DMS153 (cell line): ENCODE results near the gene ASAP2.

Experiments used
- DNase-seq: peaks from one replicate; lab custom pipeline; 2025; lab: John Stamatoyannopoulos, UW

ASAP2 gene

DNA sequence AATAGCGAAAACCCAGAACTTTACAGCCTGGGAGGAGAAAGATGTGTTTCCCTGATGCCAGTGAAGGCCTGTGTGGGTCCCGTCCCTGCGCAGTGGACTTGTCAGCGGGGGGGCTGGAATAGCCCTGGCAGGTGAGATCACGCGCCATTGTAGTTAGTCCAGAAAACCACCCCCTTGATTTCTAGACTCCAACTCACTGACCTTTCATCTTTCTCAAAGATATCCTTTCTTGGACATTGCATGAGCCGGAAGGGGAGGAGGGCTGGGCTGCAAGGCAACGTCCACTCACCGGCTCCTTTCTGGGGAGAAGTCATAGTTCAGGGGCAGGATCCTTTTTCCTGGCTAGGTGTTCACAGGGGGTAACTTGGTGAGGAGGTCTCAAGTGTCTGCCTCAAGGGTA, 22.3 kb upstream of the ASAP2 start:
- DNase-seq: no peak

DNA sequence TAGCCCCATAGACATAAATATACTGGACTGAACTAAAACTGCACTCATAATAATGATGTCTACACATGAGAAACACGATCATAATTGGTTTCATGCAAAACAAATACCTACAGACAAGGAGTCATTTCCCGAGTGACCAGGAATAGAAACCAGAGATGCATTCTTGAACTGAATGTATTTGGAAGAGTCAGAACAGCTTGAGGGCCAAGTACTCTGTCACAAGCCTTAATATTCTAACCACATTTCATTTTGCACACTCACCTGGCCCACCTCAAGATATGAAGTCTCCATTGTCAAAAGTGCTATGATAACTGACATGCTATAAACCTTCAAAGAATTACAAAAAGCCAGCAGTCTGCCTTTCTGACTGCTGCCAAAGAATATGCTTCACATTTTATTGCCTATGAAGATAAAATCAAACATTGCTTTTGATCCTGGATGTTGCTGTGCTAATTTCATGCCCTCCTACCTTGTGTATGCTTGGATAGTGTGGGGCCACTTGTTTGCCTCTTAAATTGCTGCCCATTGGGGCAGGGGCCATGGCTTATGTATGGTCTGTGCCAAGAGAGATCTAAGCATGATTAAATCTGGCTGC, 18.9 kb upstream of the ASAP2 start:
- DNase-seq: no peak

DNA sequence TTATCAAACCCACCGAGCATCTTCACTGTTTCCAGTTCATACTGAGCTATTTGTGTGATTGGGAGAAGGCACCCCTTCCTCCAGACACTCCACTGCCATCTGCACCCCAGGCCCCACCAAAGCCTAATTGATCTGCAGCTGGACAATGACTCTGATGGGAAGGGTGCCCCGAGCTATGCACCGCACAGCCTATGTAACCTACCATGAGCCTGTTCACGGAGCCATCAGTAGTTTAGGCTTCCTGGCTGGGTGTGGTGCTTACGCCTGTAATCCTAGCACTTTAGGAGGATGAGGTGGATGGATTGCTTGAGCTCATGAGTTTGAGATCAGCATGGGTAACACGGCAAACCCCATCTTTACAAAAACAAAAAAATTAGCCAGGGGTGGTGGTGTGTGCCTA, 17.8 kb upstream of the ASAP2 start:
- DNase-seq: no peak

DNA sequence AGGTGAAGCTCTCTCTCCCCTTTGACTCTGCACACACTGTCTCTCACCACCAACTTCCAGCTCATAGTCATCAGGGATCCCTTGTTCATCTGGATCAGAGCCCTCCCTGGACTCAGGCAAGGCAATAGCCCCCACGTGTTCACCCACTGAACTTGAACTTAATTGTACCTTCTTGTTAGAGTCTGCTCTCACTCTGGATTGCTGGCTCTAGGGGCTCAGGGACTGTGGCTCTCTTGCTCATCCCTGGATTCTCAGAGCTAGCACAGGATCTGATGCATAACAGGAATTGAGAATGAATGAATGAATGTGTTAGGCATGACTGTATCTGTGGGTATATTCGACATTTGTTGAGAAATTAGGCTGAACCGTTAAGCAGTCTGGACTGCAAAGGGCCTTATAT, 16.7 kb upstream of the ASAP2 start:
- no peak for DNase-seq

DNA sequence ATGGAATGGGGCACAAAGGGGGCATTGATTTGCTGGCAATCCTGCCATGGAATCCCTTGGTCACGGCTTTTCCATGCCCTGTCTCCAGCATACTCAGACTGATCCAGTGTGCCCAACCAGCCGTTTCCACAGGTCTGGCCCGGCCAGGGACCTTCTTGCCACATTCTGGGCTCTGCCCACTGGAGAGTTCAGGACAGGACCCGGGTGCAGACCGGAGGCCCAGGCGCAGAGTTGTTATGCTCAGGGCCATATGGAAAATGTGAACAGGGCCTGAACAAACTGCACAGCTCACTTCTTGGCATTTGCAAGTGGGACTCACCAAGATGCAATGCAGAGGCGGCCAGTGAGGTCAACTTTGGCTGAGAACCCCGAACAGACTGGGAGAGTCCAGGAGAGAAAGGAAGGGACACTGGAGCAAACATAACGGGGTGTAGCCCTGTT, 15.6 kb upstream of the ASAP2 start:
- peak; percentile 73 for DNase-seq

DNA sequence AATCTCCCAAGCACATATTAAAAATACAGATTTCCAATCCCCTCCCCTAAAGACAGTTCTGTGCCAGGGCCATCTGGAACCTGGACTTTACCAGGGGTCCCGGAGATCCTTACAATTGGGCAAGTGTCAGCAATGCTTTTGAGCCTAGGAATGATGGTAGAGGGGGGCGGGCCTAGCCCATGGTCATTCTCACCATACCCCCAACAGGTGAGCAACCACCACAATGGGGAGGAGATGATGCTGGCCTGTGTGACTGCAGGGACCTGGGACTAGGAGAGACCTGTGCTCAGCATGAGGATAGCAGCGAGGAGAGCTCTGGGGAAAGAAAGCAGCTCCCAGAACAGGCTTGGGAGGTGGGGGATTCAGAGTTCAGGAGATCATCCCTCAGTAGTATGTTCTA, 13.9 kb upstream of the ASAP2 start:
- DNase-seq: no peak

DNA sequence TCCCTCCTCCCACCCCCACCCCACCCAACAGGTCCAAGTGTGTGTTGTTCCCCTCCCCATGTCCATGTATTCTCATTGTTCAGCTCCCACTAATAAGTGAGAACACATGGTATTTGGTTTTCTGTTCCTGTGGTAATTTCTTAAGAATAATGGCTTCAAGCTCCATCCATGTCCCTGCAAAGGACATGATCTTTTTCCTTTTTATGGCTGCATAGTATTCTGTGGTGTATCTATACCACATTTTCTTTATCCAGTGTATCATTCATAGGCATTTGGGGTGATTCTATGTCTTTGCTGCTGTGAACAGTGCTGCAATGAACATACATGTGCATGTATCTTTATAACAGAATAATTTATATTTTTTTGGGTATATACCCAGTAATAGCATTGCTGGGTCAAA, 12.3 kb upstream of the ASAP2 start:
- DNase-seq: no peak

DNA sequence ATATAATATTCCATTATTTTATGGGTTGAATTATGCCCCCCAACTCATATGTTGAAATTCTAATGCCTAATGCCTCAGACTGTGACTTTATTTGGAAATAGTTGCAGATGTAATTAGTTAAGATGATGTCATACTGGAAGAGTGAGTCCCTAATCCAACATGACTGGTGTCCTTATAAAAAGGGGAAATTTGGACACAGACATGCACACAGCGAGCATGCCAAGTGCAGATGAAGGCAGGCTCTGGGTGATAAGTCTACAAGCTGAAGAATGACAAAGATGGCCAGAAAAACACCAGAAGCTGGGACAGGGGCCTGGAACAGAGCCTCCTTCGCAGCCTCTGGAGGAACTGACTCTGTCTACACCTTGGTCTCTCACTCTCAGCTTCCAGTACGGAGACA, 10.0 kb upstream of the ASAP2 start:
- no peak for DNase-seq

DNA sequence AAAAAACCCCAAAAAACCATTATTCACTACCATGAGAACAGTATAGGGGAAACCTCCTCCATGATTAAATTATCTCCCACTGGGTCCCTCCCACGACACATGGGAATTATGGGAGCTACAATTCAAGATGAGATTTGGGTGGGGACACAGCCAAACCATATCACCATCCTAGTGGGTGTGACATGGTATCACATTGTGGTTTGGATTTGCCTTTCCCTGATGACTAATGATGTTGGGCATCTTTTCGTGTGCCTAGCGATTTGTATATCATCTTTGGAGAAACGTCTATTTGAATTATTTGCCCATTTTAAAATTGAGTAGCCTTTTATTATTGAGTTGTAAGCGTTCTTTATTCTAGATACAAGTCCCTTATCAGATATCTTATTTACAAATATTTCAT, 8.7 kb upstream of the ASAP2 start:
- DNase-seq: no peak

DNA sequence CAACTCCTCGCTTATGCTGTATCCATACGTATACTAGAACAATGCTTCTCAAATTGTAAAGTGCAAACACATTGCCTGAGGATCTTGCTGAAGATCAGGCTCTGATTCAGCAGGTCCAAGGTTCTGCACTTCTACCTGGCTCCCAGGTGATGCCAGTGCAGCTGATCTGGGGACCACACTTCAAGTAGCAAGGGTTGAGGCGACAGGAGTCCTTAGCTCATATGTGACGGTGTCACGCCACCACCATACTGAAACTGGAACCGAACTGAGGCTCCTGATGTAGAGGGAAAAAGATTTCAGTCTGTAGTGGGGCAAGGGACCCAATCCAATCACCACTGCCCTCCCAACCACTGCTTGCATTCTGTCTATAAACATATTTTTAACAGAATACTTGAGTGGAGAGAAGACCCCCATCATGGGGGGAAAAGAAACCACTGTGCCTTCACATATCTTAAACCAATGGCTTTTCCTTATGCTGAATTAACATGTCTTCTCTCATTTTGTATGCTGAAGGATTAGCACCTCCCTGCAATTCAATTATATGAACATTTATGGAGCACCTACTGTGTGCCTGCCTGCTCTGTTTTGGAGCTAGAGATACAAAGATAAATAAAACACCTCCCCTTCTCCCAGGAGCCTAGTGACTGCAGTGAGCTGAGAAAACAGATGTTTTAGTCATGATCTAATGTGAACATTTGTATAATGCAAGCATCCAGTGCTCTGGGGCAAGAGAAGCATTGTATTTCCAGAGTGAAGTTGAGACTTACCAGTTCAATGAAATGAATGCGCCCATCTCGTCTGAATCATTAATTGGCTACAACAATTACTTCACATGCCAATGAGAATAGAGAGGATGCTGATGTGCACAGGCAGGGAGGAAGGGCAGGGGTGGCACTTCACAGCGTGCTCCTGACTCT, 6.6 kb upstream of the ASAP2 start:
- DNase-seq: no peak

DNA sequence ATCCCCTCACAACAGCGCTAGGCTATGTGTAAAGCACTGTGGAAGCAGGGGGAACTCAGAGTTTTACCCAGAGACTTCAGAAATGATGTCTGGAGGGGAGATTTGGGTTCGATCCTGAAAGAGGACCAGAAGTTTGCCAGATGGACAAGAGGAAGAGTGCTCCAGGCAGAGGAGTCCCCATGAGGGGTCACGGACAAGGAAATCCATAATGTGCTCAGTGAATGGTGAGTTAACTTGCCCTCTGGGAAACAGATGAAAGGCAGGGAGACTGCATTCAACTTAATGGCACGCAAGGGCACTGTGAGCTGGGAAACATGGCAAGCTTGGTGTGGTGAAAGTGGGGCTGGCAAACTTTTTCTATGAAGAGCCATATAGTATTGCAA, 6.0 kb upstream of the ASAP2 start:
- no peak for DNase-seq

DNA sequence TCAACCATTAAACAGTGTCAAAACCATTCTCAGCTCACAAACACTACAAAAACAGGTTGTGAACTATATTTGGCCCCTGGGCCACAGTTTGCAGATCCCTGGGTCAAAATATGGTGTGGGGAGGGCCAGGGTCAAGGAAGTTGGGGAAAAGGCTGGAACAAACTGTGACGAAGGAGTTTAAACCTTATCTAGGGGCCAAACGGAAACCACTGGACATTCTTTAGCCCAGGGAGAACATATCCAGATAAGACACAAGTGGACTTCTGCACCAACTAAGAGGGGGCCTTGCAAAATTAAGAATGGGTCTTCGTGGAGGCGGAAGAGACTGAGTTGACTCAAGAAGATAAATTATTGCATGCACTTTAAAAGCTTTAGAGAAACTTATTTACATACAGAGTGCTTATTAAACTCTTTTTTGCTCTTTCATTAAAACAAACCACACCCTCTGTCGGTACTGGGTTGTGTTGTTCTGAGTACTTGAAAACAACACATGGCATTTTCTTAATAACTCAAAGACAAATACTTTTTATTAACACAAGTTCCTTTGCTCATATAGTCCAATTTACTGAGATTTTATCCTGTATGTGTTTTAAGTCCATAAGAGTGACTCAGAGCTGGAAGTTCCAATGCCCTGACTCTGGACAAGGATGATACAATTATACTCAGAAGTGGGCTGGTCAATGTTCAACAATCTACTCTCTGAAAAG, 5.3 kb upstream of the ASAP2 start:
- DNase-seq: no peak

DNA sequence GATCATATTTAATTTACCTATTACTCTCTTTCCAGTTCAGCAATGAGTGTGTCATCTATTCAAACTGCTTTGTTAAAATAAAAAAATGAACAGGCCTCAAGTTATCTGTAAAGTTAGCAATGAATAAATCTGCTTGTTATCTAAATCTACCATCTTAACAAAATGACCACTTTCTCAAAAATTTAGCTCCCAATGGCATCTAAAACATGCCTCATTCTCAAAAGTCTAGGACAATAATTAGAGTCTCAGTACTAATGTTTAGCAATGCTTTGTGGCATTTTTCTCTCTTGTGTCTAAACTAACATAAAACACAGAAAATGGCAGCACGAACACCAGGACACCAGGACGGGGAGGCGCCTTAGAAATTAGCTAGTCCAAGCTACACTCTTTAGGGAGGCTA, 3.6 kb upstream of the ASAP2 start:
- no peak for DNase-seq

DNA sequence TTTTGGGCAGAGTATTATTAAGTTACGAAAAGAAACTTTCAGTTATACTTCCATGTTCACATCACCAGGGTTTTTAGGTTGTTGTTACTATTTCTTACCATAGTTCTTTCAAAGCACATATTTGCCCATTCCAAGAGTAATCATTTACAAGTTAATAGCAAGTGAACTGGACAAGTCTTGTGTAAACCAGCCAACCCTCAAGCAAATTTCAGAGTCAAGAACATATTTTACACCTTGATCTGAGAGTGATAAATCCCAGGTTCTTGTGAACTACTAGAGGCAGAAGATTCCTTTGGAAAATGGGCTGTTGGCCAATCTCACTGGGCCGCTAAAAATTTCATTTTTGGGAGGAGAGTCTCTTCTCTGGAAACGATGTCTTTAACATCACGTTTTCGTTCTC, 2.7 kb upstream of the ASAP2 start:
- DNase-seq: no peak

DNA sequence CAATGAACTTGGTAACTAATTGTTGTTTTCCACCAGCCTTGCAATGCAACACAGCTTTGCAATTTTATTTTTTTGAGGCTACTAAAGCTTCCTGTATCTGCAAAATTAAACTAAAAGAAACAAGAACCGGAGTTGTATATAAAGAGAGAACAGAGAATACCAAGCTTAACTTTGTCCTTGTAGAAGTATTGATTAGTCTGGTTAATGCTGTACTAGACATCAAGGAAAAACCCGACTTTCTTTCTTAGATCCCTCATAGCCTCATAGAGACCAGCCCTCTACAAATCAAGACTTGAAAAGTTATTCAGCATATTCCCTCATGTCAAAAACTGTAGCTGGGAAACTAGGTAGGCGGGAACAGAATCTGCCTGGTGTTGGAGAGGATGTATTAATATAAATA, 1.7 kb upstream of the ASAP2 start:
- DNase-seq: no peak

DNA sequence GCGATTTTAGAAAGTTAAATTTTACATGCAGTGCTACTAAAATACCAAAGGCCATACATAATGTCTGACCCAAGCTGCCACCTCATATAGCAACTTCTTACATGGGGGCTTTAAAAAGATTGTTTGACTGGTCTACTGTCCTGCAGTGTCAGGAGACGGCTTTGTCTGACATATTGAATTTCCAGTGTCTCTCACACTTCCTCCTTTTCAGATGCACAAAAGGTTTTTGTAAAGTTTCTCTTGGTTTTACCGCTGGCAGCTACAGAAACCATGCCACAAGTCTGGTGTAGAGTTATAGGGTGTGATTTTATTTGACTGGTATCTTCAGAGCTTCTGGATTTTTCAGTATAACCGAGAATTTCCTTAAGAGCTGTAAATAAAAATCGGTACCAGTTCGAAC, 1.1 kb upstream of the ASAP2 start:
- no peak for DNase-seq

DNA sequence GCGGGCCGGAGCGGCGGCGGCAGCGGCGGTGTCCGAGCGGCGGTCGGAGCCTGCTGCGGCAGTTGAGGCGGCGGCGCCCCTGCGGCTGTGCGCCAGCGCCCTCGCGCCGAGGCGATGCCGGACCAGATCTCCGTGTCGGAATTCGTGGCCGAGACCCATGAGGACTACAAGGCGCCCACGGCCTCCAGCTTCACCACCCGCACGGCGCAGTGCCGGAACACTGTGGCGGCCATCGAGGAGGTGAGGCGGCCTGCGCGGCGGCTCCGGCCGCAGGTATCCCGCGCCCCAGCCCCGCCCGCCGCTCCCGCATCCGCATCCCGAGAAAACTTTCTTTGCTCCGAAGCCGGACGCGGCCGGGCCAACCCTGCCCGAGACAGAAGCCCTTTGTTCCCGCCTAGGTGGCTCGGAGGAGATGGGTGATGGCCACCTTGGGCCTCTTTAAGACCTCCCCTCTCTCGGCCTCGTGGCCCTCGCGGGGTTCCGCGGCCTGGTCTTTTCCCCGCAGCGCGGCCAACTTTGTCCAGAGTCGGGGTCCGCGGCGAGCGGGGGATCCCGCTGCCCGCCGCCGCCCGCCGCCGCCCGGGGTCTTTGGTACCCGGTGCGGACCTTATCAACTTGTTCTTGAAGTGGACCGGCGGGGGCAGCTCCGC, 504 bp downstream of the ASAP2 start:
- no peak for DNase-seq

DNA sequence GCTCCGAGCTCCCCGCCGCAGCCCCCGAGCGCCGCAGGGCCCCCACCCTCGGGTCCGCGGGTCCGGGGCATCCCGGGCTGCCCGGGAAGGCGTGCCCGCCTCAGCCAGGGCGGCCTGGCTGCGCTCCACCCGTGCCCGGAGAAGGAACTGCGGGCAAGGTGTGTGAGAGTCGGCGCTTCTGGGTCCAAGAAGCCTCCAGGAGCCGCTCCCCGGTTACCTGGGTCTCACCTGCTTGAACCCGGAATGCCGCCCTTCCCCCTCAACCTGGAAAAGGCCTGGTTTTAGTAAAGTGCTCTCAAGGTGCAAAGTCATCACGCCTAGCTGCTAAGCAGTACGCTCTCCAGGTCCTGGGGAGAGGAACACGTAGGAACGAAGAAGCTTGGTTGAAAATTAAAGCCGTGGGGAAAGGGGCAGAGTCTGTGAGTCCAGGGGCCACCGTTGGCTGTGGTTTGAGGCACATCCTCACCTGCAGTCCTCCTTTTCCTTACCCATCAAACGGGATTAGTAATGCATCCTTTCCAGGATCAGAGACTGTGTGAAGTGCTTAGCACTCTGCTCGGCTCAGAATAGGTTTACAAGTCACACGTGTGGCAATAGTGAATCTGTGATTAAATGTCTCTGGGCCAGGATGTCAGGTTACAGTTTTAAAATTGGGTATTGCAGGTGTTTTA, 1.2 kb downstream of the ASAP2 start:
- DNase-seq: peak; percentile 25

DNA sequence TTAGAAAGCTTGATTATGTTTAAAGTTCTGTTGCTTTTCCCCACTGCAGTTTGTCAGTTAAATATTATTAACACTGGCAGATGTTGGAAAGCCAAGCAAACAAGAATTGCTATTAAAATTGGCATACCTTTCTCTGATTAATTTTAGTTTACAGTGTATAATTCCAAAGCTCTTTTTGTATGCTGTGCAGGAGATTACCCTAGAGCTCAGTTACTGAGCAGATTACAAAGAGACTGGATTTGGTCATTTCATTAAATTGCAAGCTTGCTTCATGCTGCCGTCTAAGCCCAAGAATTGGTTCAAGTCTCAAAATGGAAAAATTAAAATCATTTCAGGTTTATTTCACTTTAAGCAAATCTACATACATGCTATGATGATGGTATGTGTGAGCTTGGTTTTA, 2.3 kb downstream of the ASAP2 start:
- DNase-seq: no peak

DNA sequence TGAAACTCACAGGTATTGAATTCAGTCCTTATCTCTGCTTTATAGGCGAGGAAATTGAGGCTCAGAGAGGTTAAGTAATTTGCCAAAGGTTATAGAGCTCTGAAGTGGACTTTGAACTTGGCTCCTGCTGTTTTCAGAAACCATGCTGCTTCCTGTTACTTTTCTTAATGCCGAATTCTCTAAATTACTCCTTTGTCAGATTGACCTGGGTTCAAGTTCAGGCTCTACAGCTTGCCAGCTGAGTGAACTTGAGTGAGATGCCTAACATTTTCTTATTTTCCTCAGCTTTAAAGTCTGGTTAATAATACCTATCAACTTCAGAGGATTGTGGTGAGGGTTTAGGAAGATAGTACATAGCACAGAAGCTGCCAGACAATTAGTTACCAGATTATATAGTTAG, 3.4 kb downstream of the ASAP2 start:
- DNase-seq: no peak

DNA sequence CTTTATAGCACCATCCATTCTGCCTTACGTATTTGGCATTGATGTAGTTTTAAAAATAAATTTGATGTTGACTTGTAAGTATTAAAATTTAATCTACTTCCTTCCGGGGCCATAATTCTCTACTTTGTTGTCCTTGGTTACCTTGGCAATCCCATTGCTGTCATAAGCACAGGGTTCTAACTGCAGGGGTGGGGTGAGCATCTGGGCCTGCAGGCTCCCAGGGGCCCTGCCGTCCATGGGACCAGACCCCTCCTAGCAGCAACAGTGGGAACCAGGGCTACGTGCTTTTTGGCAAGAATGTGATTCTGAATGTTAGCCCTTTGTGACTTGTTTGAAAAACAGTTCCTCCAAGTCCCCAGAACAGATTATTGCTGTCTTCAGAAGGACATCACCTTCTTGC, 4.9 kb downstream of the ASAP2 start:
- DNase-seq: no peak

DNA sequence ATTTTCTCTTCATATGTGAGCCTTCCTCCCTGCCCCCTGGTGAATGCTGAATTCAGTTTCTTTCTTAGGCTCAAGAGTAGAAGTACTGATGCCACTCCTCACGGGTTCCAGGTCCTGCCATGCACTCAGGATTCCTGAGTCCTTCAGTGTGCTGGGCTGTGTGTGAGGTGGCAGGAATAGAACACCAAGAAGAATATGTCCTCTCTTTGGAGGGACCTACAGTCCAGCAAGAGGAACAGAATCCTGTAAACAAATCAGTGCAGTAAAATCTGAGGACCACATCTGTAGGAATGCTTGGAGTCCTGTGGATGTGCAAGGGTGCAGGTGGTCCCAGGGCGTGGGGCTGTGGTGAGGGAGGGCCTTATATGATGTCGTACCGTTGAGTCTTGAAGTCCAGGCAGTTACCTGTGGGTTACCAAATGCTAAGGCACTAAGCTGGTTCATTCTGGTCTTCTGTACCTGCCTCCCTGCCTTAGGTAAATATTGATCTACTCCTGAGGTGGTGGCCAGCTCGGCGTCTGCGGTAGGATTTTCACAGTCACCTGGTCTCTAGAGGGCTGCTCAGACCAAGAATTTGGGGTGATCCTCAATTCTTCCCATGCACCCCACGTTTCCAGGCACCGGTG, 5.5 kb downstream of the ASAP2 start:
- no peak for DNase-seq
